GM13977 (cell line): ENCODE results near the gene STARD7.
"Not testable (repeated sequence)": the region's sequence is repeated elsewhere in the genome, so short reads cannot be mapped to it uniquely, and the experiment has no call there.

Source experiments
- DNase-seq: peaks from one replicate; pipeline ENCODE4 v3.0.0; 2012; ENCODE audit warnings: low spot score
- CTCF ChIP-seq: IDR thresholded peaks from 2 replicates; pipeline ENCODE4 v1.5.1; 2012; ENCODE audit warnings: mild to moderate bottlenecking, control low read depth; ENCODE audit not compliant: insufficient read depth; ENCODE audit errors: extremely low read depth, missing control alignments
- in situ Hi-C: fragments of 300-500 bp; cut with MboI; formaldehyde crosslinking; loops from one replicate; pipeline ENCODE4 v1.12.0; 2022; ENCODE audit warnings: low sequenced_read_pairs, low pct_unique_long_range_greater_than_20kb, mixed read lengths, inconsistent platforms; ENCODE audit not compliant: unreplicated experiment

Gene STARD7

GRCh38 chr2:96208143-96209010 is at the start of gene STARD7:
Gene STARD7, minus strand, starts transcription at chr2:96208827. Its CDS starts 393 bp downstream, at chr2:96208434.
- peak; percentile 95 for DNase-seq
- in situ Hi-C loops, result no loop called here
- peak; percentile 14 for TF ChIP-seq CTCF

GRCh38 chr2:96257744-96258143 is 49.1 kb upstream of the STARD7 start:
- in situ Hi-C loops, DNase-seq: not testable (repeated sequence)

GRCh38 chr2:96256611-96257113 is 48.0 kb upstream of the STARD7 start:
- in situ Hi-C loops, result no loop called here
- TF ChIP-seq CTCF, result no peak

GRCh38 chr2:96254571-96254970 is 45.9 kb upstream of the STARD7 start:
- DNase-seq, result no peak
- in situ Hi-C loops, result no loop called here
- no peak for TF ChIP-seq CTCF

More at GRCh38 chr2:96256611-96257113, 48.0 kb upstream of the STARD7 start:
- no peak for DNase-seq

GRCh38 chr2:96253006-96253405 is 44.4 kb upstream of the STARD7 start:
- TF ChIP-seq CTCF, result no peak
- in situ Hi-C loops, result no loop called here
- DNase-seq, result no peak

GRCh38 chr2:96252526-96252925 is 43.9 kb upstream of the STARD7 start:
- in situ Hi-C loops, result no loop called here
- no peak for DNase-seq
- TF ChIP-seq CTCF, result no peak

GRCh38 chr2:96251721-96252292 is 43.2 kb upstream of the STARD7 start:
- TF ChIP-seq CTCF, result no peak
- DNase-seq, result peak; percentile 3
- in situ Hi-C loops, result no loop called here
